ENCODE results near the gene SIGLEC8. TPM values are rescaled to one million over a fixed set of nuclear protein-coding genes. Genes with fewer than 3 reads are reported as not detected.

The SIGLEC8 gene
- total RNA-seq, 1 experiment from 2014 or later: not detected

GRCh38 chr19:51427201-51427600 is 31.1 kb downstream of the SIGLEC8 start:
- no peak for DNase-seq (ENCODE audit: low spot score)
- no peak overlapping the region for H3K27ac Mint-ChIP-seq
- peaks cover 50% of the 10 kb centered on the region for H3K27me3 Mint-ChIP-seq (ENCODE audit: low read depth)
- no peak for TF ChIP-seq ZNF121 (CRISPR knock-in tag; IDR thresholded peaks at IDR 0.05)
- TF ChIP-seq NR3C1 (CRISPR knock-in tag; conservative IDR thresholded peaks at IDR 0.05; ENCODE audit: low read depth): no peak
- TF ChIP-seq MYBL2 (CRISPR knock-in tag; IDR thresholded peaks at IDR 0.05): no peak
- TF ChIP-seq ELF4 (CRISPR knock-in tag; IDR thresholded peaks at IDR 0.05; ENCODE audit: low read depth): no peak
- no peak for TF ChIP-seq AR (CRISPR knock-in tag; IDR thresholded peaks at IDR 0.05)
- no peak for TF ChIP-seq TEAD4 (CRISPR knock-in tag; IDR thresholded peaks at IDR 0.05)
- TF ChIP-seq E2F5 (CRISPR knock-in tag; IDR thresholded peaks at IDR 0.05): no peak
- no peak for TF ChIP-seq RELA (CRISPR knock-in tag; IDR thresholded peaks at IDR 0.05; ENCODE audit: borderline replicate concordance)
- no peak for TF ChIP-seq NR2C2 (CRISPR knock-in tag; IDR thresholded peaks at IDR 0.05)
- ATAC-seq: no peak
- ChIA-PET POLR2A (no interaction called here), CTCF (interaction anchor here (0.8 to 1.7 kb wide), 5 partner anchors 10 to 234 kb away, joined by 3 to 8 read pairs (median 3); partner anchors contain the start of genes SIGLEC10 and VSIG10L)
- H3K9me3 Mint-ChIP-seq: peaks cover 10% of the 10 kb centered on the region; the same call in 1 of the 2 replicates
- H3K36me3 Mint-ChIP-seq: no peaks in the 10 kb centered on the region
- no peaks in the 10 kb centered on the region for H3K4me1 Mint-ChIP-seq
- no peak overlapping the region for H3K4me3 Mint-ChIP-seq

- Mint-ChIP-seq H3K27ac (no peak overlapping the region), H3K36me3 (no peaks in the 10 kb centered on the region), H3K9me3 (peaks cover 10% of the 10 kb centered on the region; the same call in 1 of the 2 replicates), H3K4me3 (peak overlapping the region; percentile 59), H3K27me3 (ENCODE audit: low read depth) (peaks cover 55% of the 10 kb centered on the region), H3K4me1 (peaks cover 5% of the 10 kb centered on the region; the same call in 1 of the 2 replicates)
- POLR2A ChIA-PET: interaction anchor here (0.7 to 1.4 kb wide), 3 partner anchors 54 to 80 kb away, joined by 4 to 5 read pairs (median 5); partner anchors contain the start of gene ETFB
- CTCF ChIA-PET: interaction anchor here (0.6 to 3.1 kb wide), 71 partner anchors 10 to 335 kb away, joined by 3 to 51 read pairs (median 5); partner anchors contain the start of genes C19orf84, CLDND2, ETFB and IGLON5
- DNase-seq (ENCODE audit: low spot score) (peak; percentile 97), ATAC-seq (peak; percentile 86)
- TF ChIP-seq FOXK1 (CRISPR knock-in tag; IDR thresholded peaks at IDR 0.05) (peak; percentile 87; the same call in 1 of the 2 replicates), ETV6 (CRISPR knock-in tag; IDR thresholded peaks at IDR 0.05) (peak; percentile 92), USF2 (CRISPR knock-in tag; IDR thresholded peaks at IDR 0.05) (no peak), ZNF317 (CRISPR knock-in tag; IDR thresholded peaks at IDR 0.05; ENCODE audit: borderline replicate concordance, low read depth) (0 out of 2 replicates have a peak, but pooled peaks have one; percentile 47), PRRX2 (CRISPR knock-in tag; IDR thresholded peaks at IDR 0.05) (no peak), SMAD4 (CRISPR knock-in tag; IDR thresholded peaks at IDR 0.05) (peak; percentile 93), ZNF263 (CRISPR knock-in tag; IDR thresholded peaks at IDR 0.05; ENCODE audit: low read depth) (0 out of 2 replicates have a peak, but pooled peaks have one; percentile 32), MLX (CRISPR knock-in tag; IDR thresholded peaks at IDR 0.05) (no peak), ARID4B (CRISPR knock-in tag; IDR thresholded peaks at IDR 0.05; ENCODE audit: borderline replicate concordance) (peak; percentile 97), ZNF423 (CRISPR knock-in tag; IDR thresholded peaks at IDR 0.05) (no peak), CDX4 (CRISPR knock-in tag; IDR thresholded peaks at IDR 0.05; ENCODE audit: borderline replicate concordance) (no peak), EMX1 (CRISPR knock-in tag; IDR thresholded peaks at IDR 0.05) (no peak), NR3C1 (CRISPR knock-in tag; conservative IDR thresholded peaks at IDR 0.05; ENCODE audit: low read depth) (no peak), ATF3 (CRISPR knock-in tag; conservative IDR thresholded peaks at IDR 0.05) (no peak)
Observed at GRCh38 chr19:51422053-51422448, 36.2 kb downstream of the SIGLEC8 start.

All from WTC11 (cell line).